ENCODE results near the gene NTNG2.

DNA sequence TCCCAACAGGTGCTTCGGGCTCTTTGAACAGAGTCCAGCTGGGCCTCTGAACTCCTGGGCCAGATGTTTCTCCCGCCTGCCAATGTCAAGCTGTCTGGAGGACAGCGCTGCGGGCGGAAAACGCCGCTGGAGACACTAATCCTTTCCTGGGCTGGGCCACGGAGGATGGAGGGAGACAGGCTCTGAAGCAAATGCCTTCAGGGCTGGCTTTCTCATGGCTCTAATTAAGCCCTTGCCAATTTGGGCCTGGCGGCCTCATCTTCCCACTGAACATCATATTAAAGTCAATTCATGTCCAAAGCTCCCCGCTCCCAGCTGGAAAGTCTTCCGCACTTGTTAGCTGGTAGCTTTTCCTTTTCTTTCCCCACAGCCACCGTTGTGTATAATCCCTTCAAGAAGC lies 72.7 kb downstream of the NTNG2 start:
- no peak for TF ChIP-seq POLR2A (IDR thresholded peaks at IDR 0.05; ENCODE audit: low read depth, low read length)
- TF ChIP-seq TAF1 (IDR thresholded peaks at IDR 0.05; ENCODE audit: low read depth, low read length) = no peak
- no peak for TF ChIP-seq POLR2AphosphoS5 (IDR thresholded peaks at IDR 0.05; ENCODE audit: low read depth, low read length)
- TF ChIP-seq SPI1 (IDR thresholded peaks at IDR 0.05; ENCODE audit: low read depth, low read length) = no peak
- TF ChIP-seq POU2F2 (IDR thresholded peaks at IDR 0.05; ENCODE audit: low read depth, low read length) = no peak

Data from GM12891 (cell line).